ENCODE results near the gene PPP2R5E.

The PPP2R5E gene

DNA sequence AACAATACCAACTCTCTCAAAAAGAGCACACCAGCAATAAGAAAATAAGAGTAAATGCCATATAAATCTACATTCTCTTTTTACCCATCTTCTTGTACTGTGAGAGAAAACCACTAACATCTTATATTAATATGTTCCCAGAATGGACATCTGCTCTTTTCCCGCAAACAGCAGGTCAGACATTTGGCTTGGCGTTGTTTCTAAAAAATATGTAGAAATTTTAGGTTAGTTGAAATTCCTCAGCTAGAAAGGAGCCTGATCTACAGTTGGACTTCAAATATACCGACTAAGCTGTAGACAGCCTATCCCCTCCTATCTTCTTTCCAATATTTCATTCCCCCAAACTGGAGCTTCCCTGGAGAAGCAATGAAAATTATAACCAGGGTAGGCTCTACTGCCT lies 88.7 kb downstream of the PPP2R5E start:
- TF ChIP-seq CTCF (conservative IDR thresholded peaks at IDR 0.05; ENCODE audit: low read depth, low read length): no peak
- no peak overlapping the region for H3K4me3 ChIP-seq (ENCODE audit: low read depth, low read length)
- no peak for DNase-seq (ENCODE audit: low read depth)

DNA sequence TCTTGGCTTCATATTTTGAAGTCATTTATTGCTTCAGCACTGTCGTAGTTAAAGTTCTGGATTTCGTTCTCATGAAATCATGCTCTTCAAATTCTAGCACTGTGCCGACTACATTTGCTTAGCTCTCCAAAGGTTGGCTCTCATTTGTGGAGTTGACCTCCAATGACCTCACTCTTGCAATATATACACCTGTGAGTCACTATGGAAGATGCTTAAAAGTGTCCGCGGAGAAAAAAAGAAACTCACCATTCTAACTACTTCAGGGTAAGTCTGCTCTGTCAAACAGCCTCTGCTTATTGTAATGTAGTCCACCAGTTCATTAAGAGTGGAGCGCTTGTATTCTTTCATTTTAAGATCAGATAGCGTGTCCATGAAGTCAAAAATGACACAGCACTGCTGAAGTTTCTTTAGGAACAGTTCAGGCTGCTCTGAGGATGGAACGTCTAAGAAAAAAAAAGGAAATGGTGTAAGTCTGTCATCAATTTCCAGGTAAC lies 89.7 kb downstream of the PPP2R5E start:
- no peak overlapping the region for H3K4me3 ChIP-seq (ENCODE audit: low read depth, low read length)
- DNase-seq (ENCODE audit: low read depth): no peak
- no peak for TF ChIP-seq CTCF (conservative IDR thresholded peaks at IDR 0.05; ENCODE audit: low read depth, low read length)

DNA sequence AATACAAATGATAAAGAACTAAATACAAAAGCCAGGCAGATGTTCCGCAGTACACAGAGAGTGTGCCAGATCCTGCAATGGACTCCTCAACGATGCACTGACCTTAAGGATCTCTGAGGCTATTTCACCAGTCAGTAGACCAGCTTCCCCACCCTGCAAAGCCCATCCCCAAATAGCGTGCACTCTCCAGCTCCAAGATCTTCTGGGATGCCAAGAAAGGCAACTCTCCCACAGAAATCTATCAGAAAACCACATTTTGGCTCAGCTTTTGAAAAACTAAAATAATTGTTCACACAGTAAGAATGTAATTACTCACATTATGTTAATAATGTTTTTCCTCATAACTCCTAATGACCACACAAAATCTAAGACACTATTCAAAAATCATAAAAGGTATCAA lies 90.4 kb downstream of the PPP2R5E start:
- DNase-seq (ENCODE audit: low read depth): no peak
- H3K4me3 ChIP-seq (ENCODE audit: low read depth, low read length): no peak overlapping the region
- no peak for TF ChIP-seq CTCF (conservative IDR thresholded peaks at IDR 0.05; ENCODE audit: low read depth, low read length)

- no peak for DNase-seq (ENCODE audit: low read depth)
- H3K4me3 ChIP-seq (ENCODE audit: low read depth, low read length): no peak overlapping the region
- no peak for TF ChIP-seq CTCF (conservative IDR thresholded peaks at IDR 0.05; ENCODE audit: low read depth, low read length)
Measured at GRCh38 chr14:63448841-63449240, 94.3 kb downstream of the PPP2R5E start.

DNA sequence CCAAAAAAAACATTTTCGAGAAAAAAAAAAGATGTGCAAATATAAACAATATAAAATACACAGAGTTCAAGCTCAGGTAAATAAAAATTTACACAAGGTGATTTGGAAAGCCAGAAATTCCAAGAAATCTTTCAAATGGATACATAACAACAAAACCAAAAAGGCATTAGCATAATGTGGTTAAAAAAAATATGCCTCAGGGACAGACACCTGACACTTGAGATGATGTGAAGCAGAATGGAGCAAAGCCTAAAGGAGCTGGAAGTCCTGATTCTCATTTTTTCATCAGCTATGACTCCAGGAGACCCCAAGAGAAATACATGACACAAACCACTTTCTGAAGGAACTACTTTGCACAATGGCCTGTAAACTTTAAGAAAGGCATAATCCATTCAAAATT lies 98.6 kb downstream of the PPP2R5E start:
- DNase-seq (ENCODE audit: low read depth): no peak
- TF ChIP-seq CTCF (conservative IDR thresholded peaks at IDR 0.05; ENCODE audit: low read depth, low read length): no peak
- no peak overlapping the region for H3K4me3 ChIP-seq (ENCODE audit: low read depth, low read length)

DNA sequence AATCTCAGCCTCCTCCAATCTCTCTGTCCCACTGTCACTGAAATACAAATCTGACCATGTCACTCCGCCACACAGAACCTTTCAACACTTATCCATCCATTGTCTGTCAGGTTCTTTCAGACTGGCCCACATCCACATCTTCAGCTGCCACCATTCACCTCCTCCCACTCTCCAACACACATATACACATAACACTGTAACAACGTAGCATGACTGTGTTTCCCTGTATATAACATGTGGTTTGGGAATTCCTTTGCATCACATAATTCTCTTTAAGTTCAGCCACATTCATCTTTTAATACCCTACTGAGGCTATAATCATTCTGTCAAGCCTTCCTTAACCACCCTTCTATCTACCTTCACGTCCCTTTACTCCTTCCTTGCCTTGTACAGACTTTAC lies 99.2 kb downstream of the PPP2R5E start:
- TF ChIP-seq CTCF (conservative IDR thresholded peaks at IDR 0.05; ENCODE audit: low read depth, low read length): no peak
- no peak overlapping the region for H3K4me3 ChIP-seq (ENCODE audit: low read depth, low read length)
- no peak for DNase-seq (ENCODE audit: low read depth)

- H3K4me3 ChIP-seq (ENCODE audit: low read depth, low read length): no peak overlapping the region
- no peak for DNase-seq (ENCODE audit: low read depth)
- no peak for TF ChIP-seq CTCF (conservative IDR thresholded peaks at IDR 0.05; ENCODE audit: low read depth, low read length)
Measured at GRCh38 chr14:63443361-63443760, 99.8 kb downstream of the PPP2R5E start.
